ENCODE data around the gene ARIH2.
"Not testable (repeated sequence)": the region's sequence is repeated elsewhere in the genome, so short reads cannot be mapped to it uniquely, and the experiment has no call there.

Gene ARIH2

DNA sequence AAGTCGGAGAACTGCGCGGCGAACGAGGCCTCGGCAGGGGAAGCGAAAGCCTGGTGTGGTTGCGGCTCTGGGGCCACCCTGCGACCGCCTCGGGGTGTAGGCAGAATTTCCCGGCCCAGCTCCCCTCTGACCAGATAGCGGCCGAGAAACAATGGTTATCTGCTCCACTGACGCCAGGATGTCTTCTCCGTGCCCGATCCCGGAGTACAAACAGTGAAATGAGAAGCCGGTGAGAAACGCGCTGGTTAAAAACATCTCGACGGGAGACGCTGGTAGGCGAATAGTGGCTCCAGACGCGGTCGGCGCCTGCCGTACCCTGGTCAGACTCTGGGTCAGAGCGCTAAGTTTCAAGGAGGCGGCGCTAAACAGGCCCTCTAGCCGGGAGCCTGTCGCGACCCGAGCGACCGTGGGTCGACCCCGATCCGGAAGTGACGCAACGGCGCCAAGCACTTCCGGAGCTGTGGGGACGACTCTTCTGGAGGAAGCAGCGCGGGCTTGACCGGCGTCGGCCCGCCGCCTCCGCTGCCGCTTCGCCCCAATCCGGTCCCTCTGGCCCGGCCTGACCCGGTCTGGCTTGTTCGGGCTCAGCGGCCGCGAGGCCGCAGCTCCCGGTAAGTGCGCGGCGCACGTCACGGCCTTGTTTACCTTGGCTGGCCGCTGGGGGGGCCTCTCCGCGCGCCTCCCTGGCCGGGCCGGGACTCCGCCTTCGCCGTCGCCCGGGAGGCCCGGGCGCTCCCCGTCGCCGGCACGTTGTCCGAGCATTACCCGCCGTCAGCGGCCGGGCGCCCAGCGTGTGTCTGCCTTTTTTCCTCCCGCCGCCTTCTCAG lies at the start of gene ARIH2:
Gene ARIH2 (plus strand): TSS at position 455 of the 827 bp plus-strand sequence. CDS start 8,717 bp downstream, outside the sequence.
- DNase-seq: peak; percentile 90

DNA sequence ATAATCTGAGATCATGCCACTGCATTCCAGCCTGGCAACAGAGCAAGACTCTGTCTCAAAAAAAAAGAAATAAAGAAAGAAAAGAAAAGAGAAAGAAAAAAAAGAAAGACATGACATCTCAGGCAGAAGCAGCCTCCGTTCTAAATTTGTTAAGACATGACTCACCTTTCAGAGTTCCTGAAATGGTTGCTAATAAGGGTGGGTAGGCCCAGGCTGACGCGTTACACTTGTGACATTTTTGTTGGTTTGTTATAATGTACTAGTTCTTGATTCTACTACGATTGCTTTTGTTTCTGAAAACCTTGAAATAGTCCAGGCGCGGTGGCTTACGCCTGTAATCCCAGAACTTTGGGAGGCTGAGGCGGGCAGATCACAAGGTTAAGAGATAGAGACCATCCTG lies 41.0 kb upstream of the ARIH2 start:
- no peak for DNase-seq

DNA sequence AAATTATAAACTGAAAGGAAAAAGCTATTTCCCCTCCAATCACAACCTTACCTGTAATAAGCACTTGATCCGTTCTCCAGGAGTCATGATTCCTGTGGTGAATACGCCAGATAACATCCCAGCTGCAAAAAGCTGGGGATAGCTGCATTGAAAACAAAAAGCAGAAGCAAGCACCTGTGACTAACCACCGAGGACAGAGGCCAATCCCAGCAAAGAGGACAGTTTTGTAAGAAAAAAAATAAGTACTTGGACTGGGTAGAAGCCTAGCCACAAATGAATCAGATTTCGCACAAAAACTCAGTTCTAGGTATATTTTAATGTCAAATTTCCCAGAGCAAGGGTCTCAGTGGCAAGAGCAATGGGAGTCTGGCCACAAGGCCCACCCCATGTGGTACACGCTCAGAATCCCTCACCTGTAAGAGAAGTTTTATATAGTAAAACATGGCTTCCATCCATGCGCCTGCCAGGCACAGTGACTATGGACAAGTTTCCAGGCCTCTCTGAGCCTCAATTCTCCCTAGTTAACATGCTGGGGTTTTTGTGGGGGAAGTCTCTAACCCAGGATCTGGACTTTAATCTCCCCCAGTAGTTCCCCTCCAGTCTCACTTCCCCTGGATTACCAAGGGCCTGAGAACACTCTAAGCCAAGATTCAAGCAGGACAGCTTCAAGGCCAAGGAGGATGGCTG lies 39.2 kb upstream of the ARIH2 start:
- DNase-seq: no peak

DNA sequence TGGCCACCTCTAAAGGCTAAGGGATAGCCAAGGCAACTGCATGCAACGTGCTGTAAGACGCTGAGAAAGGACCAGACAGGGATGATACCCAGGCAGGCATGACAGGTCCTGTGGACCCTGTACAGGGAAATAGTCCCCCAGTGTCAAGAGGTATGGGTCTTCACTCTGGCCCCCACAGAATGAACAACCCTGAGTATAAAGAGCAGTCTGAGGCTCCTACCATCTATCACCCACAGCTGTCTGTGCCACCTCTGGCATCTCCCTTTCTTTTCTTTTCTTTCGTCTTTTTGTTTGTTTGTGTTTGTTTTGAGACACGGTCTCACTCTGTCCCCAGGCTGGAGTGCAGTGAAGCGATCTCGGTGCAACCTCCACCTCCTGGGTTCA lies 38.7 kb upstream of the ARIH2 start:
- no peak for DNase-seq

DNA sequence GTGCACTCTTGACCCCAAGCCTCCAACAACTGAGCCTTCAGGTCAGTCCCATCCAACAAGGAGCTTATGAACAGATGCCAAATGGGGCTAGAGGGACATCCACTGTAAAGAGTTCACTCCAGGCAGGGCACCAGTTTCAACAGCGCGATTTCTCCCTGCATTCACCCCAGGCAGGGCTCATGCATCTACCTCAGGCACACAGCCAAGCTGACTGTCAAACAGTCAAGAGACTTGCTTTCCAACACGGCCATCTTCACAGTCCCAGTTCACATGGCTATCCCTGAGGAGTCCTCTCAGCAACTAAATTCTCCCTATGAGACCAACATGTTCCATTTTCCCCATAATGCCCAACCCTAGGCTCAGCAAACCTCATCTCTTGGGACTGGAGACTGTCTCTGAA lies 37.6 kb upstream of the ARIH2 start:
- DNase-seq: no peak

DNA sequence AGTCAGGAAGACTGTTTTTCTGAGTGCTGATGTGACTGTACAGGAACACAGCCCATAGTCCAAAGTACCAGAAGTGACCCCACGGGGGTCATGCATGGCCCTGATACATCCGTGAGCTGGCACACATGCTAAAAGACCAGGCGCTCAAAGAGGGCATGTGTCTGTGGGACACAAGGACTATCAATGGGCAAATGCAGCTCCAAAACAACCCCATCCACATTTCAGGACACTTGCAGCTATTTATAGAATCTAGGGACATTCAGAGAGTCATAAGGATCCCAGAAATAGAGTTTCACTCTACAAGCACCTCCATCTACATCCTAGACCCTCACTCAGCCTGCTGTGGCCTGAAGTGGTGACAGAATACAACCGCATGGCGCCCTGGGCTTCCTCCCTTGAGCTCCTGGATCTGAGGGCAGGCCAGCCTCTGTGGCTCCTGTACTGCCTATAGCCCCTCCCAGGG lies 37.0 kb upstream of the ARIH2 start:
- DNase-seq: no peak

DNA sequence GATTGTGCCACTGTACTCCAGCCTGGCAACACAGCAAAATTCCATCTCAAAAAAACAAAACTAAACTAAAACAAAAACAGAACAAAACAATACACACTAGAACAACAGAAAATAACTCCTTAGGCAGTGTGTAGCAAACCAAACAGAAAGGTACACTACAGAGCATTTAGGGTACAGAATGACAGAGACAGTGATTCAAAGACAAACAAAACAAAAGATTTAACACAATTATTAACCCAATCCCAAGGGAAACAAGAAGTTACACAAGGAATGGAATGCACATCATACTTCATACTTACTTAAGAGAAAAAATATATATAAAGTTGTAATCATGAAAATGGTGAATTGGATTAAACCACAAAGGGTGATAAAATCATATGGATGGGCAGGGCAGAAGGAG lies 32.9 kb upstream of the ARIH2 start:
- no peak for DNase-seq

DNA sequence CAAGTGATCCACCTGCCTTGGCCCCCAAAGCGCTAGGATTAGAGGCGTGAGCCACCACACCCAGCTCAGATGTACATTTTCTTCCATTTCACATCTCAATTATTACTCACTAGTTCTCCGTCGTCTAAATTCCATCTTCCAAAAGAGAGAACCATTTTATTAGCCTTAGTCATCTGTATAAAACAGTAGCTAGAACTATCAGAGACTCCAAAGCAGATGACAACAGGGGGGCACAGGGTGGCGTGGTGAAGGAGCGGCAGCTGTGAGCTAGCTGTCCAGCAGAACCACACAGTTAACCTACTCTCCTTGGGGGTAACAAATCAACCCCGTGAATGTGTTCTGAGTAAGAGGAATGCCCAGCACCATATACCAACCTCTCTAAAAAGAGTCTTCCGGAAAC lies 27.0 kb upstream of the ARIH2 start:
- DNase-seq: no peak

DNA sequence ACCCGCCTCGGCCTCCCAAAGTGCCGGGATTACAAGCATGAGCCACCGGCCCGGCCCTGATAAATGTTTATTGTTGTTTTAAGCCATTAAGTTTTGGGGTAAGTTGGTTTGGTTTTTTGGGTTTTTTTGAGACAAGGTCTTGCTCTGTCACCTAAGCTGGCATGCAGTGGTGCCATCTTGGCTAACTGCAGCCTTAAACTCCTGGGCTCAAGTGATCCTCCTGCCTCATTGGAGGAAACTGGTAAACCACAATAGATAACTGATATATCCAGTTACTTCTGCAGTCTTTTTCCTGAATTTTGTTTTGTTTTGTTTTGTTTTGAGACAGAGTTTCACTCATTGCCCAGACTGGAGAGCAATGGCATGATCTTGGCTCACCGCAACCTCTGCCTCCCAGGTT lies 24.1 kb upstream of the ARIH2 start:
- DNase-seq: no peak

DNA sequence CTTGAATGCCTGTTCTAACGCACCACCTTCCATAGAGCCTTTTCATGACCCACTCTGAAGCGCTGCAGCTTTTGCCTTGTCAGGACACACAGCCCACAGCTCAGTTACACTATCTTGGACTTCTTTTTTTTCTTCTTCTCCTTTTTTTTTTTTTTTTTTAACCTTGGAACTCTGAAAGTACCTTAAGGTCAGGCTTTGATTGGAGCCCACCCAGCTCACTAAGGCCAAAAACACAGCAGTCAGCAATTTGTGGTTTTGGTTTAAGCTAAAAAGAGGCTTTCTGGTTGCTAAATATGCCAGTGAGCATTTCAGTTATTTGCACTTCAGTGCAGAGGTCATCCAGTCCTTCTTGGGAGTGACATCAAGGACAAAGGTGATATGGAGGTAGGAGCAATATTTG lies 21.7 kb upstream of the ARIH2 start:
- DNase-seq: no peak

DNA sequence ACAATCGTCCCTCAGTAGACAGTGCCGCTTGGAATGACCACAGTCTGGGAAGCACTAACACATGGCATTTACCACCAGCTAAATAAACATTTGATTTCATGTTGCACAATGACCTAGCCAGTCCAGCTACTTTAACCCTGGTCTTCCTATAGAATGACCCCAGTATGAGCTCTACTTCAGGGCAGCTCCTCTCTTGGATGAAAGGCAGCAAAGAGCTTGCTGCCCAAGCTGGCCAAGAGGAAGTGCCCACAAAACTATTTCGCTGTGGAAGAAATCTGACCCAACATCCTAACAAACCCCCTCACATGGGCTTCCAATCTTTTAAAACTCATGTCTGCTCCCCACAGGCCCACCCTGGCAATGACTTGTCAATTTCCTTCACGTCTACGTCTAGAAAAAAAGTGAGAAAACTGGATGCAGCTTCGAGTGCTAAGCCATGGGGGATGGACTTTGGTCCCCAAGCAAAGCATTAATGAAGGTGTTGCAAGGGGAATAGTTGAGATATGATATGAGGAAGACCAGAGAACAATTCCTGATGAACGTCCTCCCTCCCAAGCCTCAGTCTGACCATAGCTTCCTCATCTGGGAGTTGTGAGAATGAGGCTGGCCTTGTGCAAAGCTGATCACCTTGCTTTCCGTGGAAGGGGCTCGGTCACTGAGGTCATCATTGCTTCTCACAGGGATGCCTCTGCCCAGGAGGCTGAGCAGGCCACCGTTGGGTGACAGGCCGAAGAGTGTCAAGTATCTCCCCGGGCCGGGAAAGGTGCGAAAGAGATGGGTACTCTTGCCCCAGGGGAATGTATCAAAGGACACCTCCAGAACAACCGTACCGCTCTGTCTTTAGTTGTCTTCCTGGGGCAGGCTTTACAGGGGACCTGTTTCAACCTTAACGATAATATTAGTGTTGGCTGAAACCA lies 20.9 kb upstream of the ARIH2 start:
- DNase-seq: no peak

DNA sequence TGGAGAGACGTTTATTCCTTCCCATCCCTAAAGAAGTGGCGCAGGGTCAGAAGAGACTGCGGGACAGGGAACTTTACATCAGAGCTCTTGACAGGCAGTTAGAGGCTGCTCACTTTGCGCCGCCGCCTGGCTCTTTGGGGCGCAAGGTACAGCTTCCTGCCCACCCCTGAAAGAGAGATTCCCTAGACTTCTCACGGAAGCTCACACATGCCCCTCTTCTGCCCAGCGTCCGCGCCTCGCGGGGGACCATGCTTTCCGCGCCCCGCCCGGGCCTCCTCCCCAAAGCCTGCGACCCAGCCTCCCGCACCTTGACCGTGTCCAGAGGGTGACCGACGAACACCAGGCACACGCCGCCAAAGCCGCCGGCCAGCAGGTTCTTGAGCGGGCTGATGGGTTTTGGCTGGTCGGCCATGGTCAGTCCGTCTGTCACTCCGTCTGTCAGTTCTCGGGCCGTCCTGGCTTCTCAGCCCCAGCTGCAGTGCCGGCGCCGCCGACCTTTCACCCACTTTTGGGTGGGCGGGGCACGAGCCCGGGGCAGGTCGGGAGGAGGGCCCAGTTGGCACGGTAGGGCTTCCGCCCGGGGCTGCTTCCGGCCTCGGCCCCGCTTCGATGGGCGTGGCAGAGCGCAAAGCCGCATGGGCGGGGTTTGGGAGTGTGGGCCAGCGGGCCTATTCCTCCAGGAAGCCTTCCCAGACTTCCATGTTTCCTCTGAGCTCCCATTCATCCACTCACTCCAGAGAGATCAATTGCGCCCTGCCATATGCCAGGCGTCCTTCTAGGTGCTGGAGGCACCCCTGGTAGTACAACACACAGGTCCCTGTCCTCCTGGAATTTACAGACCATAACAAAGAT lies 20.0 kb upstream of the ARIH2 start, which contains the start of gene SLC25A20:
Gene SLC25A20 (minus strand): TSS at position 500 of the 852 bp plus-strand sequence. CDS start 88 bp downstream, at position 412.
- peak; percentile 89 for DNase-seq

DNA sequence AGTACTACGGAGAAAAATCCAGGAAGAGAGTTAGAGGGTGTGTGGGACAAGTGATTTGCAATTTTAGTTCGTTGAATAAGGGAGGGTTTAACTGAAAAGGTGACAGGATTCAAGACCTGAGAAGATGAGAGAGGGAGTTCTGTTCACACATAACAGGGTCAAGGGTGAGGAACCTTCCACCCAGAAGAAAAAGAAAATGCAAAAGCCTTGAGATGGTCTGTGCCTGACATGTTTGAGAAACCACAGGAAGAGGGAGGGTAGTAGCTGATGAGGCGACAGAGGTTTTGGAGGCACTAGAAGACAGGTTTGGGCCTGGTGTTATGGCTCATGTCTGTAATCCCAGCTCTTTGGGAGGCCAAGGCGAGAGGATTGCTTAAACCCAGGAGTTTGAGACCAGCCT lies 19.4 kb upstream of the ARIH2 start:
- peak; percentile 22 for DNase-seq

DNA sequence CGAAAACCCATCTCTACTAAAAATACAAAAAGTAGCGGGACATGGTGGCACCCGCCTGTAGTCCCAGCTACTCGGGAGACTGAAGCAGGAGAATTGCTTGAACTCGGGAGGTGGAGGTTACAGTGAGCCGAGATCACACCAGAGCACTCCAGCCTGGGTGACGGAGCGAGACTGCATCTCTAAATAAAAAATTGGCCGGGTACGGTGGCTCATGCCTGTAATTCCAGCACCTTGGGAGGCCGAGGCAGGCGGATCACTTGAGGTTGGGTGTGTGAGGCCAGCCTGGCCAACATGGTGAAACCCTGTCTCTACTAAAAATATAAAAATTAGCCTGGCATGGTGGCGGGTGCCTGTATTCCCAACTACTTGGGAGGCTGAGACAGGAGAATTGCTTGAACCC lies 11.6 kb upstream of the ARIH2 start:
- not testable (repeated sequence) for DNase-seq

DNA sequence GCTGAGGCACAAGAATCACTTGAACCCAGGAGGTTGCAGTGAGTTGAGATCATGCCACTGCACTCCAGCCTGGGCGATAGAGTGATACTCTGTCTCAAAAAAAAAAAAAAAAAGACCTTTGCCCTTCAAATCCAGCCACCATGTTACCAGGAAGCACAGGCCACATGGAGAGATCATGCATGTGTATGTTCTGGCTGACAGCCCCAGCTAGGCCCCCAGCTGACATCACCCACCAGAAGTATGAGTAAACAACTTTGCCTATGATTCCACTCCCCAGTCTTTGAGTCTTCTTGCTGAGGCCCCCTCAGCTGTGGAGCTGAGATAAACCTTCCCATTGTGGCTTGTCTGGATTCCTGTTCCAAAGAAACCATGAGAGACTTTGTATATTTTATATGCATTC lies 3.3 kb upstream of the ARIH2 start:
- DNase-seq: no peak

DNA sequence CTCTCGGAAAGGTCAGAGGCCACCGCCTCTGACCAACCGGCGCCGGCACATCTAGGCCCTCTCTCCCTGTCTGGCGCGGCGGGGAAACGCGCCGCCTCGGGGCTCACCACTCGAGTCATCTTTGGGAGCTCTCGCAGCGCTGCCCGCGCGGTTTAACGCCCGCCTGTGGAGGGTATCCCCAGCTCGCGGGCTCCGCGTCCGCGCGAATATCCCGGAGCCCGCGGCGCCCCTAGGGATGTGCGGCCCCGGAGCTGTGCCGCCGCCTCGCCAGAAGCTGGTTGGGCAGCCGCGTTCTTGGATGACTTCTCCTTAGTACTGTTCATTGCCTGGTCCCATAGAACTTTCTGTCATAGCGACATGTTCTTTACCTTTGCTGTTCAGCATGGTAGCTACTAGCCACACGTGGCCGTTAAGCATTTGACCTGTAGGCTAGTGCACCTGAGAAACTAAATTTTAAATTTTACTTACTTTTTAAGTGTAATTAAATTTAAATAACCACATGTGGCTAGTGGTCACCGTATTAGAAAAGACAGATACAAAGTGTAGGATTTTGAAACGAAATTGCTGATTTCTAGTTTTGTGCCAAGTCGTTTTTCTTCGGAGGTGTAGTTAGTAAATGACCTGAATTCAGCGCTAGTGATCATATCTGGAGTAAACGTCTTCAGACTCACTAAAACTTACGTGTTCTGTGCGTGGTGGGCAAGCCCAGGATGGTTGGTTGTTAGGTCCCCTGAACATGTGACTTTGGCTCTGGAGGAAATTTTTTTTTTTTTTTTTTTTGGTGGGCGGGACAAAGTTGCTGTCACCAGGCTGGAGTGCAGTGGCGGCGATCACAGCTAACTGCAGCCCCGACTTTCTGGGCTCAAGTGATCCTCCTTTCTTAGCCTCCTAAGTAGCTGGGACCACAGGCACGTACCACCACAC lies 835 bp downstream of the ARIH2 start:
- peak; percentile 47 for DNase-seq

DNA sequence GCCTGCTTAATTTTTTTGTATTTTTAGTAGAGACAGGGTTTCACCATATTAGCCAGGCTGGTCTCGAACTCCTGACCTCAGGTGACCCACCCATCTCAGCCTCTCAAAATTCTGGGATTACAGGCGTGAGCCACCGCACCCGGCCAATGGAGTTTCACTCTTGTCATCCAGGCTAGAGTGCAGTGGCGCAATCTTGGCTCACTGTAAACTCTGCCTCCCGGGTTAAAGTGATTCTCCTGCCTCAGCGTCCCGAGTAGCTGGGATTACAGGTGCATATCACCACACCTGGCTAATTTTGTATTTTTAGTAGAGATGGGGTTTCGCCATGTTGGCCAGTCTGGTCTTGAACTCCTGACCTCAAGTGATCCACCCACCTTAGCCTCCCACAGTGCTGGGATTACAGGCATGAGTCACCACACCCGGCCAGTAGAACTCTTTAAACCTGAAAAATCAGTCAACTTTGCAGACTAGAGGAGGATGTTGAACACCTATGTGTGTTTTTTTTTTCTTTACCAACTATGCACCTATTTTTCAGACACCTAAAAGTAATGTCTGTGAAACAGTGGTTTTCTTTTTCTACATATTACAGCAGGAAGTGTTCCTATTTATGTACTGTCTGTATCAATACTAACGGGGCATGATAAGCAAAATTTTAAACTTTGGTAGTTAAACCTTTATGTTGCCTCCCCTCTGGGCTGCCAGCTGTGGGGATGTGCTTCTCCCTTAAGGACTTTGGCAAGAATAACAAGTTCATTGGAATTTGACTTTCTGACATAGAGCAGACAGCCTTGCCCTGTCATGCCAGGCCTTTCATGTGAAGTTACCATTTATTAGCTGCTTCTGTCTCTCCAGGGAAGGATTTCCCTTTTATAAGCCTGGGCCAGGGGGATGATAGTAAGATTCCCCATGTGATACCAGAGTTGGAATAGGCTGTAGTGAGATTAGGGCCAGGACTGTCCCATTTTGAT lies 8.1 kb downstream of the ARIH2 start:
- no peak for DNase-seq

DNA sequence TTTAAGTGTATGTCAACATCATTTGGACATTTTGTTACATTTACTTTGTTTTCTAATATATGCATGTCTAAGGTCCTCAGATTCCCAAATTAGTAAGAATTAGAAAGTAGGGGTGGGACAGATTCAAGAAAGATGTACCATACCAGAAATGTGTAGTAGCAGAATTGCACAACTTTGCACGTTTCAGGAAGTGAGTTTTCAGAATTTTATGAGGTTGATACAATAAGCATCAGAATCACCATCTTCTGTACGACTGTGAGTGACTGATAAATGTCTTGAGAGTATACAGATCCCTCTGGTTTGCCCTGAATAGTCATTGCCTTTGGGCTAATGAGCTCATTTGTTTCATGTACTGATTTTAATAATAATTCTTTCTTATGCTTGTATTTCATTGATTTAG lies 9.3 kb downstream of the ARIH2 start:
- no peak for DNase-seq

DNA sequence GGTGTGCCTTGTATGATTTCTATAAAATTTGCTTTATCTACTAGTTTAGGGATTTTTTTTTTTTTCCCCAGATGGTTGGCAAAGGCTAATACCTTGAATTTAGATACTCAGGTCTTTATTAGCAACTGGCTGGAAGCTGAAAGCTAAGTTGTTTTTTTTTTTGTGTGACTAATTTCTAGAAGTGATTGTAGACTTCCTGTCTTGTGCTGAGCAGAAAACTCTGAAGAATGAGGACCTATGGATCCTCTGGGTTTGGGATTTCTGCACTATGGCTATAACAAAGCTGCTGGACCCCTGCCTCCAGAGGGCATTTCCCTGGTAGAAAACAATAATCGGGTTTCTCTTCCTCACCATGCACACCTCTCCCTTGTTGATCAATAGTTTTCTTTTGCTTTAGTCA lies 10.0 kb downstream of the ARIH2 start:
- no peak for DNase-seq

All from activated T-cell treated with anti-CD3 and anti-CD28 coated beads, Interleukin-2, amount 50 U/mL, for 1 hour (primary cell).